IPS-15b (cell line): Measurements from ENCODE around the gene NEK4.

Experiments
- H3K27me3 ChIP-seq: one replicate; pipeline ENCODE4 v1.6.1; 2013; ENCODE audit warnings: low read length; ENCODE audit not compliant: control insufficient read depth, insufficient read depth
- H3K36me3 ChIP-seq: one replicate; pipeline ENCODE4 v1.6.1; 2013; ENCODE audit warnings: low read length; ENCODE audit not compliant: control insufficient read depth, insufficient read depth
- H3K4me1 ChIP-seq: one replicate; pipeline ENCODE4 v1.6.1; 2013; ENCODE audit warnings: mild to moderate bottlenecking, low read length; ENCODE audit not compliant: control insufficient read depth, insufficient read depth
- H3K4me3 ChIP-seq: one replicate; pipeline ENCODE4 v1.5.1; 2013; ENCODE audit warnings: low read depth, low read length
- H3K9ac ChIP-seq: one replicate; pipeline ENCODE4 v1.6.1; 2013; ENCODE audit warnings: low read depth, mild to moderate bottlenecking, low read length
- H3K9me3 ChIP-seq: one replicate; pipeline ENCODE4 v1.6.1; 2013; ENCODE audit warnings: mild to moderate bottlenecking, low read length; ENCODE audit not compliant: control insufficient read depth, insufficient read depth

Gene NEK4

GRCh38 chr3:52791928-52792327 is 21.2 kb upstream of the NEK4 start:
- no peaks in the 10 kb centered on the region for H3K4me1 ChIP-seq
- H3K9me3 ChIP-seq, result no peaks in the 10 kb centered on the region
- H3K9ac ChIP-seq, result no peak overlapping the region
- no peak overlapping the region for H3K4me3 ChIP-seq
- H3K27me3 ChIP-seq, result no peaks in the 10 kb centered on the region
- no peaks in the 10 kb centered on the region for H3K36me3 ChIP-seq

GRCh38 chr3:52791366-52791765 is 20.6 kb upstream of the NEK4 start:
- no peak overlapping the region for H3K4me3 ChIP-seq
- no peak overlapping the region for H3K9ac ChIP-seq
- no peaks in the 10 kb centered on the region for H3K4me1 ChIP-seq
- H3K27me3 ChIP-seq, result no peaks in the 10 kb centered on the region
- H3K9me3 ChIP-seq, result no peaks in the 10 kb centered on the region
- no peaks in the 10 kb centered on the region for H3K36me3 ChIP-seq

- Histone ChIP-seq H3K36me3 (no peaks in the 10 kb centered on the region), H3K4me1 (no peaks in the 10 kb centered on the region), H3K9me3 (no peaks in the 10 kb centered on the region), H3K4me3 (no peak overlapping the region), H3K9ac (no peak overlapping the region), H3K27me3 (no peaks in the 10 kb centered on the region)
These were observed 20.0 kb upstream of the NEK4 start for GRCh38 chr3:52790741-52791140.

- Histone ChIP-seq H3K27me3 (no peaks in the 10 kb centered on the region), H3K9me3 (no peaks in the 10 kb centered on the region), H3K36me3 (no peaks in the 10 kb centered on the region), H3K4me1 (no peaks in the 10 kb centered on the region), H3K9ac (no peak overlapping the region), H3K4me3 (no peak overlapping the region)
These were observed 19.6 kb upstream of the NEK4 start for GRCh38 chr3:52790337-52790736.

- H3K27me3 ChIP-seq, result no peaks in the 10 kb centered on the region
- no peaks in the 10 kb centered on the region for H3K9me3 ChIP-seq
- H3K36me3 ChIP-seq, result no peaks in the 10 kb centered on the region
- no peak overlapping the region for H3K4me3 ChIP-seq
- no peaks in the 10 kb centered on the region for H3K4me1 ChIP-seq
- no peak overlapping the region for H3K9ac ChIP-seq
These were observed 19.0 kb upstream of the NEK4 start for GRCh38 chr3:52789746-52790040.

GRCh38 chr3:52788890-52789745 is 18.4 kb upstream of the NEK4 start:
- H3K9me3 ChIP-seq, result no peaks in the 10 kb centered on the region
- no peak overlapping the region for H3K4me3 ChIP-seq
- no peak overlapping the region for H3K9ac ChIP-seq
- no peaks in the 10 kb centered on the region for H3K4me1 ChIP-seq
- H3K27me3 ChIP-seq, result no peaks in the 10 kb centered on the region
- no peaks in the 10 kb centered on the region for H3K36me3 ChIP-seq

- no peaks in the 10 kb centered on the region for H3K36me3 ChIP-seq
- no peaks in the 10 kb centered on the region for H3K27me3 ChIP-seq
- H3K4me1 ChIP-seq, result no peaks in the 10 kb centered on the region
- no peak overlapping the region for H3K4me3 ChIP-seq
- no peaks in the 10 kb centered on the region for H3K9me3 ChIP-seq
- H3K9ac ChIP-seq, result no peak overlapping the region
These were observed 17.2 kb upstream of the NEK4 start for GRCh38 chr3:52787672-52788625.

GRCh38 chr3:52787246-52787645 is 16.5 kb upstream of the NEK4 start:
- H3K4me1 ChIP-seq, result peaks cover under 1% of the 10 kb centered on the region
- H3K9me3 ChIP-seq, result no peaks in the 10 kb centered on the region
- H3K27me3 ChIP-seq, result no peaks in the 10 kb centered on the region
- H3K4me3 ChIP-seq, result no peak overlapping the region
- H3K36me3 ChIP-seq, result no peaks in the 10 kb centered on the region
- no peak overlapping the region for H3K9ac ChIP-seq

- no peaks in the 10 kb centered on the region for H3K9me3 ChIP-seq
- H3K27me3 ChIP-seq, result no peaks in the 10 kb centered on the region
- H3K4me3 ChIP-seq, result no peak overlapping the region
- H3K4me1 ChIP-seq, result peaks cover 2% of the 10 kb centered on the region
- H3K9ac ChIP-seq, result no peak overlapping the region
- no peaks in the 10 kb centered on the region for H3K36me3 ChIP-seq
These were observed 15.8 kb upstream of the NEK4 start for GRCh38 chr3:52786330-52787215.

- Histone ChIP-seq H3K27me3 (no peaks in the 10 kb centered on the region), H3K36me3 (no peaks in the 10 kb centered on the region), H3K9me3 (no peaks in the 10 kb centered on the region), H3K9ac (no peak overlapping the region), H3K4me1 (peaks cover 2% of the 10 kb centered on the region), H3K4me3 (no peak overlapping the region)
These were observed 14.3 kb upstream of the NEK4 start for GRCh38 chr3:52784931-52785590.

GRCh38 chr3:52784021-52784621 is 13.4 kb upstream of the NEK4 start:
- Histone ChIP-seq H3K36me3 (no peaks in the 10 kb centered on the region), H3K4me3 (no peak overlapping the region), H3K4me1 (peaks cover 2% of the 10 kb centered on the region), H3K9ac (no peak overlapping the region), H3K9me3 (no peaks in the 10 kb centered on the region), H3K27me3 (no peaks in the 10 kb centered on the region)
